ENCODE measurements around the gene ARR3. TPM values are rescaled to one million over a fixed set of nuclear protein-coding genes. Genes with fewer than 3 reads are reported as not detected.
"Not testable (repeated sequence)": the region's sequence is repeated elsewhere in the genome, so short reads cannot be mapped to it uniquely, and the experiment has no call there.

The ARR3 gene
- total RNA-seq (2014; rRNA removed): not detected in 2 replicates
- not detected for polyA plus RNA-seq (2012)

DNA sequence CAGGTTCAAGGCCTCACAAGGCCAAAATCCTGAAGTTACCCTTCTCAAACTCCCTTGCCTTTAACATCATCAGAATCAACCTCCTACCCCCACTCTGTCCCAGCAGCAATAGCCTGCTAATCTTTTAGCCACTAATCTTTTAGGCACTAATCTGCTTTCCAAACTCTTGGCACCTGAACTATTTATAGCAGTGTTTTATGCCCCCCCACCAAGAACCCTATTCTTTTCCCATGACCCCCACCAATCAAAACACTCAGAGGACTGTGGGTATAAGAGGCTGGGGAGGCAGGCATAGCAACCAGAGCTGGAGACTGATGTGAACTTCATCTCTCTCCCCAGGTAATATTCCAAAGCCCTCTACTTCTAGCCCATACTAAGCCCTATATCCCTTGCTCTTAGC, at the start of gene ARR3:
TSS of gene ARR3 (plus strand) at position 301 of the 400 bp plus-strand sequence. CDS start 1,052 bp downstream, outside the sequence.
- DNase-seq (ENCODE audit: low read depth): no peak

- no peak for DNase-seq (ENCODE audit: low read depth)
These were observed 48.0 kb upstream of the ARR3 start for GRCh38 chrX:70219938-70220764.

DNA sequence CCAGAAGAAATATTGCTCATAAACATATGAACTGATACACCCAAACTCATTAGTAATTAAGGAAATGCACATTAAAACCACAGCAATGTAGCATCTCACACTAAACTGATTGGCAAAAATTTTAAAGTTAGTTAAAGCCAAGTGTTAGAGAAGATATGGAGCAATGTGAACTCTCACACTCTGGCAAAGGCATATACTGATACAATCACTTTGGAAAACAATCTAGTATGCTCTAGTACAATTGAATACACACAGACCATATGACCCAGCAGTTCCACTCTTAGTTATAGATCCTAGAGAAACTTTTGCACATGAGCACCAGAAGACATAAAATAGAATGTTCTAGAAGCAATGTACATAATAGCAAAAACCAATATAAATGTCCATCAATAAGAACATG, 42.1 kb upstream of the ARR3 start:
- no peak for DNase-seq (ENCODE audit: low read depth)

DNA sequence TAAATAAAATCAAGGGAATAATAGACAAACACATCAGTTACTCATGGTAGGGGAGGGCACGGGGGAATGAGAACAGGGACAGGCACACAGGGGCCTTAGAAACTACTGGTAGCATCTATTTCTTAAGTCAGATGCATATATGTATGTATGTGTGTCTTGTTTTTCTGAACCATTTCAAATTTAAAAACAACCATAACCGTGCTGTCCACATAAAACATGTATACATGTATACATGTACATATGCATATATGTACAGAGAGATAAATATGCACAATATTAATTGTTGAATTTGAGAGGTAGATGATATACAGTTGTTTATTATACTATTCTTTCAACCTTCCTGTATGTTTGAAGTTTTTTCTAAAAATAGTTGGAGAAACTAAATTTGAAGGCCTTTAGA, 41.4 kb upstream of the ARR3 start:
- no peak for DNase-seq (ENCODE audit: low read depth)

GRCh38 chrX:70231666-70232065, 36.5 kb upstream of the ARR3 start:
- DNase-seq (ENCODE audit: low read depth): no peak

DNA sequence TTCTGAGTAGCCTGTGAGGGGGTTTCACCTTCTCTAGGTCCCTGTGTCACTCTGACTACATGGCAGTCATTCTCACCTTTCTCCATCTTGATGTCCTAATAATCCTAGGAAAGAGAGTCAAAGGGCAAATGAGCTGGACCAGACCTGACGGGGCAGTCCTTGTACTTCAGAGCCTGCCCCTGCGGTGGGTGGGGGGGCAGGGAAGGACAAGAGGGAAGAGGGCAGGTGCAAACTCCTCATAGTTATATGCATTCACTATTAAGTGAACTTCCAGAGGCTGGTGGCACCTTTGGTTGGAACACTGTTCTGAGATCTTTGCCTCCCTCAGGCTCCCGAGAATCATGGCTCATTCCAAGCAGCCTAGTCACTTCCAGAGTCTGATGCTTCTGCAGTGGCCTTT, 33.8 kb upstream of the ARR3 start, which contains the start of gene AWAT1:
TSS of gene AWAT1 (plus strand) at position 301 of the 400 bp plus-strand sequence. CDS start at position 342, 41 bp downstream.
- no peak for DNase-seq (ENCODE audit: low read depth)

GRCh38 chrX:70240751-70241150, 27.4 kb upstream of the ARR3 start:
- no peak for DNase-seq (ENCODE audit: low read depth)

DNA sequence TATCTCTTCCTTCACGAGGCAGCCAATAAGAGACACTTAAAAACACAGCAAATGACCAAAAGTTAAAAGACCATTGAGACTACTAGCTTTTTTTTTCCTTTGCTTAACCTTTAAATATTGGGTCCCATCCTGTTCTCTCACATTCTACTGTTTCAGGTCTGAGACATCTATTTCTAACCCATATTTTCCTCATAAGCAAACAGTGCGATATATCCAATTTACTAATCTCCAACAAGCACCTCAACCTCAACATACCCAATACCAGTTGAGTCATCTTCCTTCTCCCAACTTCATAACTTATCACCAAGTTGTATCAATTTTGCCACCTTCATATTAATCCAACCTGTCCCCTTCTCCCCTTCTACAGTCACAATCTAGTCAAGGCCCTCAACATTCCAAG, 26.6 kb upstream of the ARR3 start:
- no peak for DNase-seq (ENCODE audit: low read depth)

DNA sequence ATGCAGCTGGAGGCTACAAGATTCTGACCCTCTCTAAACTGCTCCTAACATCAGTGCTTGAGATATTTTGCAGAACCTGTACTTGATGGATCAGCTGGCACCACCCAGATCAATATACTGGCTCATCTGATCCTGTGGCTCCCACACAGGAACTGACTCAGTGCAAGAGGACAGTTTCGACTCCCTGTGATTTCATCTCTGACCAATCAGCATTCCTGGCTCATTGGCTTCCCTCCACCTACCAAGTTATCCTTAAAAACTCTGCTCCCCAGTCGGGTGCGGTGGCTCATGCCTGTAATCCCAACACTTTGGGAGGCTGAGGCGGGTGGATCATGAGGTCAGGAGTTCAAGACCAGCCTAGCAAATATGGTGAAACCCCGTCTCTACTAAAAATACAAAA, 24.5 kb upstream of the ARR3 start:
- DNase-seq (ENCODE audit: low read depth): not testable (repeated sequence)

GRCh38 chrX:70244881-70245280, 23.3 kb upstream of the ARR3 start:
- DNase-seq (ENCODE audit: low read depth): no peak

GRCh38 chrX:70247252-70247651, 20.9 kb upstream of the ARR3 start:
- DNase-seq (ENCODE audit: low read depth): no peak

DNA sequence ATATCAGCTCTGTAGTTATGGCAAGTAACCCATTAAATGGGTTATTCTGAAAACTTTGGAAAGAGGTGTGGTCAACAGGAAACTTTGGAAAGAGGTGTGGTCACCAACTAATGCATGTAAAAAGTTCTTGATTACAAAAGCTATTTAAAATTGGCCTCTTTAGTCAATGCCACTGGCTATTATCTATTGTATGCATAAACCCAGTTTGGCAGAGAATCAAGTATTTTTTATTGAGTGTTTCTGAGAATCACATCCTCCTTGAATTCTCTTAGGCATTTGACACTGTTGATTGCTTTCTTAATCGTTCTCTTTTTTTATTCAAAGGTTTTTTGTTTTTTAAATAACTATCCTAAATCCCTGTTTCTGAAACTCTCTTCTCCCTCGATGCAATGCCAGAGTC, 15.6 kb upstream of the ARR3 start:
- no peak for DNase-seq (ENCODE audit: low read depth)

GRCh38 chrX:70253377-70254062, 14.6 kb upstream of the ARR3 start:
- peak; percentile 3 for DNase-seq (ENCODE audit: low read depth)

GRCh38 chrX:70254063-70254400, 14.1 kb upstream of the ARR3 start:
- DNase-seq (ENCODE audit: low read depth): peak; percentile 10

- DNase-seq (ENCODE audit: low read depth): no peak
These were observed 13.2 kb upstream of the ARR3 start for GRCh38 chrX:70254909-70255308.

DNA sequence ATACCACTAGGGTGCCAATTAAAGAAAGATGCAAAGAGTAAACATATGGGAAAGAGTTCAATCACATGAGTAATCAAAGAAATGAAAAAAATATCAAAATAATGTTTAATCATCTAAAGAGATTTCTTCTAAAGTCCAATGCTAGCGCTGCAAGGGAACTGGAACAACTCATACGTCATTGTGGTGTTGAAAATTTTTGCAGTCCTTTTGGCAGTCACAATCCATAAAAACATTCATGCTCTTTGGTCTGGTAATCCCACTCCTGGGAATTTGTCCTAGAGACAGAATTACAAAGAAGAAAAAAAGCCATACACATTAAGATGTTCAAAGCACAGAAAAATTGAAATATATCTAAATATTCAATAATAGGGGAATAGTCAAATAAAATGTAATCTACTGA, 12.7 kb upstream of the ARR3 start:
- DNase-seq (ENCODE audit: low read depth): no peak

DNA sequence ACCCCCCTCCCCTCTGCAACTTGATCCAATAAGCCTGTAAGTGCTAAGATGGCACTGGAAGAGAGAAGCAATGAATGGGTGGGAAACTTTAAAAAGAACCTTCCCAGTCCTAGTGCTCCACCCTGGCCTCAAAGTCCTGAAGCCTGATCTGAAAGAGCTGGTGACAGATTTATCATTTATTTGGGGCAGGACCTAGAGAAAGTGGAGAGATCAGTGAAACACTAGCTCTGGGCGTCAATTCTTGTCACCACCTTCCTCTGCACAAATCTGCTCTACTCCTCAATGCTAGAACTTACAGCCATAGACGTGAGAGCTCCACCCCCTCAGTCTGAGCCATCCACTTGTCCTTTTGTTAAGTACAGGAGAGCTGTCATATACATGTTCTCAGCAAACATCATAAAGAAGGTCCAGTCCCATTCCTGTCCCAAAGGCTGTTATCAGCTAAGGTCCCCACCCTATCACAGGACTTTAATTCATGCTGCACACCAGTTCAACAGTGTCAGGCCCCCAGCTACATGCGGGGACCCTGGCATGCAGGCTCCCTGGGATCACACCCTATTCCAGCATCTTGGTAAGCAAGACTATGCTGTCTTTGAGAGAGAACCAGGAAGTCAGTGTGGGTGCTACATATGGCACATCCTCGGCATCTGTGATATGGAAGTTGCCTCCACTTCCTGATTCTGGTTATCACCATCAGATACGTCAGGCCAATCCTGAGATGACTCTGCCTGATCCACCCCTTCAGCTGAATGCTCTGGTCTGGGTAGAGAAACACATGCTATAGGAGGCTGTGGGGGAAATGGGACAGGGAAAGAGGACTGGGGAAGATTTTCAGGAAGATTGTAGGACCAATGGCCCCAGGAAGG, 10.5 kb upstream of the ARR3 start:
- no peak for DNase-seq (ENCODE audit: low read depth)

DNA sequence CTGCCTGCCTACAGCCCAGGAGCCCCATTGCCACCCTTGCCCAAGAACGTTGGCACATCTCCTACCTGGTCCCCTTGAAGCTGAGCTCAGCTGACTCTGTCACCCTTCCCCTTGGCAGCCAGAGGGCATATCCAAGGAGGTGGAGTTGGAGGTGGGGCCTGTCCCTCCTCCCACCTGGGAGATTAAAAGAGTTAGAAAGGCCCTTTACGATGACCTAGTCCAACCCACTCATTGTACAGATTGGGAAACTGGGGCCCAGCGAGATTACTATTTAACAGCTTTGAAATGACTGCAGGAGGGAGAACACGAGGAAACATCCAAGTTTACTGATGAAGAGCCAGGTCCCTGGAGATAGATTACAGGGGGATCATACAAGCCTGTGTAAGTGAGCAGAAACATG, 8.0 kb upstream of the ARR3 start, which contains the start of gene P2RY4:
TSS of gene P2RY4 (minus strand) at position 101 of the 400 bp plus-strand sequence. CDS start 580 bp downstream, outside the sequence.
- no peak for DNase-seq (ENCODE audit: low read depth)

- peak; percentile 5 for DNase-seq (ENCODE audit: low read depth)
These were observed 5.1 kb upstream of the ARR3 start for GRCh38 chrX:70262952-70263567.

DNA sequence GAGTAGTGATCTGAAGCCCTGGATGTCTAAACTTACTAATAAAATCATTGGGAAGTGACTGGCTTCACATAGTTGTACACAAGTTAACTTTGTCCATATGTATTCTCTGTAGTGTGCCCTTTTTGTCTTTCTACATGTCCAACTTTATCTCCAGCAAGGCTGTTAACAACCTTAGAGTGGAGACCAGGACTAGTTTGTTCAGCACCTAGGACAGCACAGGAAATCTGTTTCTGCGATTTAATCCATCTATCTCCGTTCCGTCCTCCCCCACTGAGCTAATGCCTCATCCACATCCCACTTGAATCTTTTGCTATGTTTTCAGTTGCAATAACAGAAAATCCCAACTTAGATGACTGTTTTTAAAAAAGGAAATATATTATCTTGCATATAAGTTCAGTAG, 3.4 kb upstream of the ARR3 start:
- no peak for DNase-seq (ENCODE audit: low read depth)

DNA sequence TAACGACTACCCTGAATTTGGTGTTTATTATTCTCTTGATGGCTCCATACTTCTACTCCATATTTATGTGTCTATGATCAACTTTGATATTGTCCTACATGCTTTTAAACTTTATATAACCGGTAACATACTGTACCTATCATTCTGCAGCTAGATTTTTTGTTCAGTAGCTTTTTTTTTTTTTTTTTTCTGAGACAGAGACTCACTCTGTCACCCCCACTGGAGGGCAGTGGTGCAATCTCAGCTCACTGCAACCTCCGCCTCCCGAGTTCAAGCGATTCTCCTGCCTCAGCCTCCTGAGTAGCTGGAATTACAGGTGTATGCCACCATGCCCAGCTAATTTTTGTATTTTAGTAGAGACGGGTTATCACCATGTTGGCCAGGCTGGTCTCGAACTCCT, 5.9 kb downstream of the ARR3 start:
- DNase-seq (ENCODE audit: low read depth): not testable (repeated sequence)

Measured in LHCN-M2 (cell line).